Measurements from ENCODE around the gene BEST3. TPM values are rescaled to one million over a fixed set of nuclear protein-coding genes. Genes with fewer than 3 reads are reported as not detected.

The BEST3 gene
- total RNA-seq, 1 experiment from 2014 or later: 0.54 TPM

GRCh38 chr12:69714542-69714941 lies 15.4 kb upstream of the BEST3 start:
- Histone ChIP-seq H4K20me1 (ENCODE audit: insufficient read depth) (no peaks in the 10 kb centered on the region), H3K27me3 (ENCODE audit: insufficient read depth, low read length) (no peaks in the 10 kb centered on the region), H3K79me2 (ENCODE audit: insufficient read depth, low read length) (no peaks in the 10 kb centered on the region), H3K4me3 (replicated peaks in 1 of 2; ENCODE audit: low read depth in 1 of 2, low read length in 2 of 2) (no peak overlapping the region), H3K36me3 (ENCODE audit: control insufficient read depth in 1 of 2, insufficient read depth in 2 of 2, low read length in 2 of 2) (no peaks in the 10 kb centered on the region), H3K4me2 (ENCODE audit: low read length) (no peak overlapping the region), H3K9ac (ENCODE audit: low read length) (no peak overlapping the region), H3K9me3 (ENCODE audit: control insufficient read depth in 1 of 2, insufficient read depth in 1 of 2, low read depth in 1 of 2, low read length in 2 of 2) (no peaks in the 10 kb centered on the region), H3K9me2 (ENCODE audit: insufficient read depth) (no peaks in the 10 kb centered on the region), H3K4me1 (ENCODE audit: control insufficient read depth in 1 of 2, insufficient read depth in 2 of 2, low read length in 2 of 2) (no peaks in the 10 kb centered on the region), H3K27ac (ENCODE audit: low read depth, low read length) (no peak overlapping the region), H2AFZ (ENCODE audit: low read depth, low read length, poor library complexity, severe bottlenecking) (no peak overlapping the region)
- intact Hi-C loops (cut with micrococcal nuclease): no loop called here
- DNase-seq (ENCODE audit: low read depth, low spot score): no peak
- CTCF ChIA-PET: no interaction called here
- TF ChIP-seq CEBPB (IDR thresholded peaks at IDR 0.05; ENCODE audit: low read depth) (no peak), CBX3 (IDR thresholded peaks at IDR 0.05; ENCODE audit: low read depth) (no peak), POLR2AphosphoS5 (IDR thresholded peaks at IDR 0.05; ENCODE audit: low read depth, low read length) (no peak), EGR1 (IDR thresholded peaks at IDR 0.05; ENCODE audit: low read depth) (no peak)
- POLR2A ChIA-PET: no interaction called here
- no peak for ATAC-seq
- RAD21 ChIA-PET (ENCODE audit: low non-redundant PET in 1 of 2, low total read pairs in 2 of 2, uncharacterized antibody in 2 of 2, unreplicated experiment in 2 of 2): no interaction called here
- no TSS peak for BruUV-seq (replicated peaks)

DNA sequence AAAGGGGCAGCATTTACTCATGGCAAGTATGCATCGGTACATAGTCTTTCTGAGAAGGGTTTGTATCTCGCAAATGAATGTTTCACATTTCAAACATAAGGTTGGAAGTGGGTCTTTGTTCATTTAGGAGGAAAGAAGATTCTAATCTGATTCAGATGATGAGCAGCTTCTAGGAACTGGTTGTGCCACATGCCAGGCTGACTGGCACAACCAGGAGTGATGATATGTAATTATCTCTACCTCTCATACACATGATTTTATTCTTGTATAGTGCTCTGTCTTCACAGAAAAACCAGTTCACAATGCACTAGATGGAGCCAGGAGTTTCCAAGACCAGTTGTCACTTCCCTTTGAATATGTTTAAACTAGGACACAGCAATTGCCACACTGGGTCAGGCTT lies 13.7 kb upstream of the BEST3 start:
- Histone ChIP-seq H3K9me3 (ENCODE audit: control insufficient read depth in 1 of 2, insufficient read depth in 1 of 2, low read depth in 1 of 2, low read length in 2 of 2) (no peaks in the 10 kb centered on the region), H3K4me1 (ENCODE audit: control insufficient read depth in 1 of 2, insufficient read depth in 2 of 2, low read length in 2 of 2) (no peaks in the 10 kb centered on the region), H2AFZ (ENCODE audit: low read depth, low read length, poor library complexity, severe bottlenecking) (no peak overlapping the region), H3K79me2 (ENCODE audit: insufficient read depth, low read length) (no peaks in the 10 kb centered on the region), H3K4me3 (replicated peaks in 1 of 2; ENCODE audit: low read depth in 1 of 2, low read length in 2 of 2) (no peak overlapping the region), H4K20me1 (ENCODE audit: insufficient read depth) (no peaks in the 10 kb centered on the region), H3K36me3 (ENCODE audit: control insufficient read depth in 1 of 2, insufficient read depth in 2 of 2, low read length in 2 of 2) (no peaks in the 10 kb centered on the region), H3K9me2 (ENCODE audit: insufficient read depth) (no peaks in the 10 kb centered on the region), H3K27ac (ENCODE audit: low read depth, low read length) (no peak overlapping the region), H3K9ac (ENCODE audit: low read length) (no peak overlapping the region), H3K27me3 (ENCODE audit: insufficient read depth, low read length) (no peaks in the 10 kb centered on the region), H3K4me2 (ENCODE audit: low read length) (no peak overlapping the region)
- POLR2A ChIA-PET: no interaction called here
- RAD21 ChIA-PET (ENCODE audit: low non-redundant PET in 1 of 2, low total read pairs in 2 of 2, uncharacterized antibody in 2 of 2, unreplicated experiment in 2 of 2): no interaction called here
- ATAC-seq (no peak), DNase-seq (ENCODE audit: low read depth, low spot score) (no peak)
- no TSS peak for BruUV-seq (replicated peaks)
- CTCF ChIA-PET: no interaction called here
- TF ChIP-seq CBX3 (IDR thresholded peaks at IDR 0.05; ENCODE audit: low read depth) (no peak), YY1 (IDR thresholded peaks at IDR 0.05; ENCODE audit: extremely low read depth, insufficient replicate concordance, low read depth, low read length) (no peak), POLR2A (IDR thresholded peaks at IDR 0.05; ENCODE audit: borderline replicate concordance, extremely low read depth, insufficient read depth, insufficient read length) (no peak), REST (IDR thresholded peaks at IDR 0.05; ENCODE audit: low read depth) (no peak), ELF1 (IDR thresholded peaks at IDR 0.05; ENCODE audit: borderline replicate concordance, low read depth) (no peak), EZH2phosphoT487 (IDR thresholded peaks at IDR 0.05; ENCODE audit: borderline replicate concordance) (no peak), SP1 (IDR thresholded peaks at IDR 0.05; ENCODE audit: low read depth) (no peak), SRF (IDR thresholded peaks at IDR 0.05; ENCODE audit: low read depth) (no peak), EZH2 (IDR thresholded peaks at IDR 0.05) (no peak)
- intact Hi-C loops (cut with micrococcal nuclease): no loop called here
